Type B pancreatic cell (in vitro differentiated cells): Measurements from ENCODE around the gene TENT4A. TPM values are rescaled to one million over a fixed set of nuclear protein-coding genes. Genes with fewer than 3 reads are reported as not detected.

Source experiments
- DNase-seq: peaks from one replicate; pipeline ENCODE4 v3.0.0; 2021; ENCODE audit warnings: mixed read lengths; ENCODE audit not compliant: unreplicated experiment; ENCODE audit errors: extremely low spot score
- H3K27ac Mint-ChIP-seq: 2 replicates; pipeline ENCODE4 v1.8.0; 2021; ENCODE audit warnings: mild to moderate bottlenecking, mixed read lengths
- H3K27me3 Mint-ChIP-seq: 2 replicates; pipeline ENCODE4 v1.8.0; 2021; ENCODE audit warnings: mixed read lengths
- H3K36me3 Mint-ChIP-seq: 2 replicates; pipeline ENCODE4 v1.8.0; 2021; ENCODE audit warnings: mixed read lengths
- H3K4me1 Mint-ChIP-seq: one replicate; pipeline ENCODE4 v1.8.0; 2021; ENCODE audit warnings: mixed read lengths; ENCODE audit not compliant: unreplicated experiment
- H3K4me3 Mint-ChIP-seq: 2 replicates; pipeline ENCODE4 v1.8.0; 2021; ENCODE audit warnings: mild to moderate bottlenecking, mixed read lengths
- H3K9me3 Mint-ChIP-seq: 2 replicates; pipeline ENCODE4 v1.8.0; 2021; ENCODE audit warnings: mixed read lengths
- CTCF ChIP-seq: fragments of 200-600 bp; sonication (generic); conservative IDR thresholded peaks from 2 replicates; pipeline ENCODE4 v1.5.0; 2021; ENCODE audit warnings: antibody characterized with exemption, mild to moderate bottlenecking
- total RNA-seq: library from RNA; stranded (reverse); gene quantifications from 2 replicates; pipeline ENCODE4 v1.2.1, GENCODE V29; 2021; ENCODE audit warnings: low replicate concordance

TENT4A gene
- total RNA-seq, 1 donor from 2014 or later: 34.1 TPM

GRCh38 chr5:6721442-6721841, 8.2 kb downstream of the TENT4A start:
- Mint-ChIP-seq H3K27me3 (no peaks in the 10 kb centered on the region), H3K36me3 (peaks cover 9% of the 10 kb centered on the region), H3K9me3 (no peaks in the 10 kb centered on the region), H3K4me1 (peaks cover 88% of the 10 kb centered on the region), H3K27ac (peak overlapping the region; percentile 21), H3K4me3 (peak overlapping the region; percentile 44)
- no peak for TF ChIP-seq CTCF
- peak; percentile 62 for DNase-seq

- TF ChIP-seq CTCF: no peak
- H3K4me1 Mint-ChIP-seq: peaks cover 87% of the 10 kb centered on the region
- DNase-seq: peak; percentile 22
- H3K9me3 Mint-ChIP-seq: no peaks in the 10 kb centered on the region
- peaks cover 9% of the 10 kb centered on the region for H3K36me3 Mint-ChIP-seq
- H3K27me3 Mint-ChIP-seq: no peaks in the 10 kb centered on the region
- no peak overlapping the region for H3K27ac Mint-ChIP-seq
- H3K4me3 Mint-ChIP-seq: peak overlapping the region; percentile 44
Observed at GRCh38 chr5:6722015-6722414, 8.8 kb downstream of the TENT4A start.

GRCh38 chr5:6723122-6723815, 10.0 kb downstream of the TENT4A start:
- DNase-seq: no peak
- peaks cover 12% of the 10 kb centered on the region for H3K36me3 Mint-ChIP-seq
- H3K4me3 Mint-ChIP-seq: peak overlapping the region; percentile 60
- no peaks in the 10 kb centered on the region for H3K9me3 Mint-ChIP-seq
- H3K4me1 Mint-ChIP-seq: peaks cover 86% of the 10 kb centered on the region
- no peak for TF ChIP-seq CTCF
- peak overlapping the region; percentile 83 for H3K27ac Mint-ChIP-seq
- H3K27me3 Mint-ChIP-seq: no peaks in the 10 kb centered on the region

GRCh38 chr5:6723816-6724300, 10.6 kb downstream of the TENT4A start:
- no peak for TF ChIP-seq CTCF
- peak overlapping the region; percentile 60 for H3K4me3 Mint-ChIP-seq
- no peaks in the 10 kb centered on the region for H3K9me3 Mint-ChIP-seq
- peak overlapping the region; percentile 83 for H3K27ac Mint-ChIP-seq
- H3K36me3 Mint-ChIP-seq: peaks cover 11% of the 10 kb centered on the region
- no peak for DNase-seq
- no peaks in the 10 kb centered on the region for H3K27me3 Mint-ChIP-seq
- peaks cover 83% of the 10 kb centered on the region for H3K4me1 Mint-ChIP-seq

- Mint-ChIP-seq H3K27me3 (no peaks in the 10 kb centered on the region), H3K9me3 (no peaks in the 10 kb centered on the region), H3K36me3 (peaks cover 11% of the 10 kb centered on the region), H3K4me1 (peaks cover 83% of the 10 kb centered on the region), H3K27ac (peak overlapping the region; percentile 83), H3K4me3 (no peak overlapping the region)
- TF ChIP-seq CTCF: no peak
- no peak for DNase-seq
Observed at GRCh38 chr5:6724321-6724929, 11.2 kb downstream of the TENT4A start.
